Stimulated activated CD4-positive, alpha-beta T cell treated with anti-CD3 and anti-CD28 coated beads, Interleukin-15, amount 100 ng/mL, for 48 hours (primary cell): ENCODE results near the gene ATP6V1G2.
"Not testable (repeated sequence)": the region's sequence is repeated elsewhere in the genome, so short reads cannot be mapped to it uniquely, and the experiment has no call there.

ENCODE experiments used
- DNase-seq, 2 donors: peaks; one replicate each; pipeline ENCODE4 v3.0.0-alpha.2; 2020; ENCODE audit warnings: low read depth in 2 of 2

Gene ATP6V1G2

DNA sequence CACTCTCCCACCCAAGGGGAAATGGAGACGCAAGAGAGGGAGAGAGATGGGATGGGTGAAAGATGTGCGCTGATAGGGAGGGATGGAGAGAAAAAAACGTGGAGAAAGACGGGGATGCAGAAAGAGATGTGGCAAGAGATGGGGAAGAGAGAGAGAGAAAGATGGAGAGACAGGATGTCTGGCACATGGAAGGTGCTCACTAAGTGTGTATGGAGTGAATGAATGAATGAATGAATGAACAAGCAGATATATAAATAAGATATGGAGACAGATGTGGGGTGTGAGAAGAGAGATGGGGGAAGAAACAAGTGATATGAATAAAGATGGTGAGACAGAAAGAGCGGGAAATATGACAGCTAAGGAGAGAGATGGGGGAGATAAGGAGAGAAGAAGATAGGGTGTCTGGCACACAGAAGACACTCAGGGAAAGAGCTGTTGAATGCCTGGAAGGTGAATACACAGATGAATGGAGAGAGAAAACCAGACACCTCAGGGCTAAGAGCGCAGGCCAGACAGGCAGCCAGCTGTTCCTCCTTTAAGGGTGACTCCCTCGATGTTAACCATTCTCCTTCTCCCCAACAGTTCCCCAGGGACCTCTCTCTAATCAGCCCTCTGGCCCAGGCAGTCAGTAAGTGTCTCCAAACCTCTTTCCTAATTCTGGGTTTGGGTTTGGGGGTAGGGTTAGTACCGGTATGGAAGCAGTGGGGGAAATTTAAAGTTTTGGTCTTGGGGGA, 29.7 kb upstream of the ATP6V1G2 start:
- DNase-seq: no peak

DNA sequence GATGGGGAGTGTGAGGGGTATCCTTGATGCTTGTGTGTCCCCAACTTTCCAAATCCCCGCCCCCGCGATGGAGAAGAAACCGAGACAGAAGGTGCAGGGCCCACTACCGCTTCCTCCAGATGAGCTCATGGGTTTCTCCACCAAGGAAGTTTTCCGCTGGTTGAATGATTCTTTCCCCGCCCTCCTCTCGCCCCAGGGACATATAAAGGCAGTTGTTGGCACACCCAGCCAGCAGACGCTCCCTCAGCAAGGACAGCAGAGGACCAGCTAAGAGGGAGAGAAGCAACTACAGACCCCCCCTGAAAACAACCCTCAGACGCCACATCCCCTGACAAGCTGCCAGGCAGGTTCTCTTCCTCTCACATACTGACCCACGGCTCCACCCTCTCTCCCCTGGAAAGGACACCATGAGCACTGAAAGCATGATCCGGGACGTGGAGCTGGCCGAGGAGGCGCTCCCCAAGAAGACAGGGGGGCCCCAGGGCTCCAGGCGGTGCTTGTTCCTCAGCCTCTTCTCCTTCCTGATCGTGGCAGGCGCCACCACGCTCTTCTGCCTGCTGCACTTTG, 29.0 kb upstream of the ATP6V1G2 start, which contains the start of gene TNF:
TNF (plus strand) TSS at position 231 of the 567 bp plus-strand sequence; CDS start at position 408, 177 bp downstream.
- peak; percentile 79 to 82 for DNase-seq

DNA sequence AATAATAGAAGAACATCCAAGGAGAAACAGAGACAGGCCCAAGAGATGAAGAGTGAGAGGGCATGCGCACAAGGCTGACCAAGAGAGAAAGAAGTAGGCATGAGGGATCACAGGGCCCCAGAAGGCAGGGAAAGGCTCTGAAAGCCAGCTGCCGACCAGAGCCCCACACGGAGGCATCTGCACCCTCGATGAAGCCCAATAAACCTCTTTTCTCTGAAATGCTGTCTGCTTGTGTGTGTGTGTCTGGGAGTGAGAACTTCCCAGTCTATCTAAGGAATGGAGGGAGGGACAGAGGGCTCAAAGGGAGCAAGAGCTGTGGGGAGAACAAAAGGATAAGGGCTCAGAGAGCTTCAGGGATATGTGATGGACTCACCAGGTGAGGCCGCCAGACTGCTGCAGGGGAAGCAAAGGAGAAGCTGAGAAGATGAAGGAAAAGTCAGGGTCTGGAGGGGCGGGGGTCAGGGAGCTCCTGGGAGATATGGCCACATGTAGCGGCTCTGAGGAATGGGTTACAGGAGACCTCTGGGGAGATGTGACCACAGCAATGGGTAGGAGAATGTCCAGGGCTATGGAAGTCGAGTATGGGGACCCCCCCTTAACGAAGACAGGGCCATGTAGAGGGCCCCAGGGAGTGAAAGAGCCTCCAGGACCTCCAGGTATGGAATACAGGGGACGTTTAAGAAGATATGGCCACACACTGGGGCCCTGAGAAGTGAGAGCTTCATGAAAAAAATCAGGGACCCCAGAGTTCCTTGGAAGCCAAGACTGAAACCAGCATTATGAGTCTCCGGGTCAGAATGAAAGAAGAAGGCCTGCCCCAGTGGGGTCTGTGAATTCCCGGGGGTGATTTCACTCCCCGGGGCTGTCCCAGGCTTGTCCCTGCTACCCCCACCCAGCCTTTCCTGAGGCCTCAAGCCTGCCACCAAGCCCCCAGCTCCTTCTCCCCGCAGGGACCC, 28.0 kb upstream of the ATP6V1G2 start:
- DNase-seq: peak in 1 of 2 donors; percentile 55

DNA sequence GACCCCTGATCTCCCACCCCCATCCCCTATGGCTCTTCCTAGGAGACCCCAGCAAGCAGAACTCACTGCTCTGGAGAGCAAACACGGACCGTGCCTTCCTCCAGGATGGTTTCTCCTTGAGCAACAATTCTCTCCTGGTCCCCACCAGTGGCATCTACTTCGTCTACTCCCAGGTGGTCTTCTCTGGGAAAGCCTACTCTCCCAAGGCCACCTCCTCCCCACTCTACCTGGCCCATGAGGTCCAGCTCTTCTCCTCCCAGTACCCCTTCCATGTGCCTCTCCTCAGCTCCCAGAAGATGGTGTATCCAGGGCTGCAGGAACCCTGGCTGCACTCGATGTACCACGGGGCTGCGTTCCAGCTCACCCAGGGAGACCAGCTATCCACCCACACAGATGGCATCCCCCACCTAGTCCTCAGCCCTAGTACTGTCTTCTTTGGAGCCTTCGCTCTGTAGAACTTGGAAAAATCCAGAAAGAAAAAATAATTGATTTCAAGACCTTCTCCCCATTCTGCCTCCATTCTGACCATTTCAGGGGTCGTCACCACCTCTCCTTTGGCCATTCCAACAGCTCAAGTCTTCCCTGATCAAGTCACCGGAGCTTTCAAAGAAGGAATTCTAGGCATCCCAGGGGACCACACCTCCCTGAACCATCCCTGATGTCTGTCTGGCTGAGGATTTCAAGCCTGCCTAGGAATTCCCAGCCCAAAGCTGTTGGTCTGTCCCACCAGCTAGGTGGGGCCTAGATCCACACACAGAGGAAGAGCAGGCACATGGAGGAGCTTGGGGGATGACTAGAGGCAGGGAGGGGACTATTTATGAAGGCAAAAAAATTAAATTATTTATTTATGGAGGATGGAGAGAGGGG, 27.1 kb upstream of the ATP6V1G2 start:
- DNase-seq: no peak

DNA sequence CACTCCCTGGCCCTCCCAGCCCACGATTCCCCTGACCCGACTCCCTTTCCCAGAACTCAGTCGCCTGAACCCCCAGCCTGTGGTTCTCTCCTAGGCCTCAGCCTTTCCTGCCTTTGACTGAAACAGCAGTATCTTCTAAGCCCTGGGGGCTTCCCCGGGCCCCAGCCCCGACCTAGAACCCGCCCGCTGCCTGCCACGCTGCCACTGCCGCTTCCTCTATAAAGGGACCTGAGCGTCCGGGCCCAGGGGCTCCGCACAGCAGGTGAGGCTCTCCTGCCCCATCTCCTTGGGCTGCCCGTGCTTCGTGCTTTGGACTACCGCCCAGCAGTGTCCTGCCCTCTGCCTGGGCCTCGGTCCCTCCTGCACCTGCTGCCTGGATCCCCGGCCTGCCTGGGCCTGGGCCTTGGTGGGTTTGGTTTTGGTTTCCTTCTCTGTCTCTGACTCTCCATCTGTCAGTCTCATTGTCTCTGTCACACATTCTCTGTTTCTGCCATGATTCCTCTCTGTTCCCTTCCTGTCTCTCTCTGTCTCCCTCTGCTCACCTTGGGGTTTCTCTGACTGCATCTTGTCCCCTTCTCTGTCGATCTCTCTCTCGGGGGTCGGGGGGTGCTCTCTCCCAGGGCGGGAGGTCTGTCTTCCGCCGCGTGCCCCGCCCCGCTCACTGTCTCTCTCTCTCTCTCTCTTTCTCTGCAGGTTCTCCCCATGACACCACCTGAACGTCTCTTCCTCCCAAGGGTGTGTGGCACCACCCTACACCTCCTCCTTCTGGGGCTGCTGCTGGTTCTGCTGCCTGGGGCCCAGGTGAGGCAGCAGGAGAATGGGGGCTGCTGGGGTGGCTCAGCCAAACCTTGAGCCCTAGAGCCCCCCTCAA, 25.9 kb upstream of the ATP6V1G2 start, which contains the start of gene LTA:
LTA (plus strand) TSS at position 249 of the 871 bp plus-strand sequence; CDS start at position 703, 454 bp downstream.
- DNase-seq: peak; percentile 78

GRCh38 chr6:31569861-31570536, 23.6 kb upstream of the ATP6V1G2 start:
- no peak for DNase-seq

- DNase-seq: peak in 1 of 2 donors; percentile 69
These were observed 22.1 kb upstream of the ATP6V1G2 start for GRCh38 chr6:31568537-31568961.

GRCh38 chr6:31567531-31568370, 21.3 kb upstream of the ATP6V1G2 start:
- DNase-seq: no peak

GRCh38 chr6:31560697-31561058, 14.3 kb upstream of the ATP6V1G2 start:
- DNase-seq: no peak

DNA sequence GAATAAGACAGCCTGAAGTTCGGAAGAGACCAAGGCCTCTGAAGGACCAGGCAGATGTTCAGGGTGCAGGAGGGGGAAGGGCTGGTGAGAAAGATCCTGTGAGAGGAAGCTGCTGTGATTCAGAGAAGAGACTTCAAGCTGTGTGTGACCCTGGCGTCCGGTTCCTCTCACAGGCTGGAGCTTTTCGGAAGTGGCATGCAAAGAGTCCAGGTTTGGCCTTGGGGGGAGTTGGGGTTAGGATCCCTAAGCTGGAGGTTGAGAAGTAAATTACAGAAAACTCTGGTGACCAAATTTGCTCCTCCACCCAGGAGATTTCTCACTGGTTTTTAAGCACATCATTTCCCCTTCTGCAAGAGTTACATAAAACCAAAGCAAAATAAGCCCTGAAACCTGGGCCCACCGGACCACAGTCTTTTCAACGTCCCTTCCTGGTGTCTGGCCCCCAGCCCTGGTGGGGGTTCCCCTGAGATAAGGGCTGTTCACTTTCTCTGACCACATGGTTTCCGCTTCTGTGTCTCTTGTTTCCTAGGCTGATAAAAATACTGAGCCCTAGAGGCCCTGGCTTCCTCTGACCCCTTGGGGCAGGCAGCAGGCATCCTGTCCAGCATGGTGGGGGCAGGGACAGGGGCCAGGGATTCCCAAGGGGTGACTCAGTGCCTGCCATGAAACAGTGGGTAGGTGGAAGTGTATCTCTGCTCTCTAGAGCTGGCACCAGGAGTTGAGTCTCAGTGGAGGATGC, 13.7 kb upstream of the ATP6V1G2 start:
- DNase-seq: peak in 1 of 2 donors; percentile 38

DNA sequence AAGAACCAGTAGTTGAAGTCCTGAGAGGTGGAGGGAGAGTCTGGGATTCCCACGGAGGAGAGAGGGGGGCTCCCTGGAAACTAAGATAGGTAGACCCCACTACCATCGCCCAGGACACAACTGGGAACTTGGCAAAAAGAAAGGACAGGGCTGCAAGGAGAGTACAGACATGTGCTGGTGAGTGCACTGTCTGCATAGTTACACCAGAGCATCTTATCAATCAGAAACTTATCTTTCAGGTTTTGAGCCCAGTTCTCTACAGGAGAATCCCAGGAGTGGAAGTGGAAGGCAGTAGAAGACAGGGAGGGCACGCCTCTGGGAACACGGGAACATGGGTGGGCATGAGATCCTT, 13.2 kb upstream of the ATP6V1G2 start:
- no peak for DNase-seq

DNA sequence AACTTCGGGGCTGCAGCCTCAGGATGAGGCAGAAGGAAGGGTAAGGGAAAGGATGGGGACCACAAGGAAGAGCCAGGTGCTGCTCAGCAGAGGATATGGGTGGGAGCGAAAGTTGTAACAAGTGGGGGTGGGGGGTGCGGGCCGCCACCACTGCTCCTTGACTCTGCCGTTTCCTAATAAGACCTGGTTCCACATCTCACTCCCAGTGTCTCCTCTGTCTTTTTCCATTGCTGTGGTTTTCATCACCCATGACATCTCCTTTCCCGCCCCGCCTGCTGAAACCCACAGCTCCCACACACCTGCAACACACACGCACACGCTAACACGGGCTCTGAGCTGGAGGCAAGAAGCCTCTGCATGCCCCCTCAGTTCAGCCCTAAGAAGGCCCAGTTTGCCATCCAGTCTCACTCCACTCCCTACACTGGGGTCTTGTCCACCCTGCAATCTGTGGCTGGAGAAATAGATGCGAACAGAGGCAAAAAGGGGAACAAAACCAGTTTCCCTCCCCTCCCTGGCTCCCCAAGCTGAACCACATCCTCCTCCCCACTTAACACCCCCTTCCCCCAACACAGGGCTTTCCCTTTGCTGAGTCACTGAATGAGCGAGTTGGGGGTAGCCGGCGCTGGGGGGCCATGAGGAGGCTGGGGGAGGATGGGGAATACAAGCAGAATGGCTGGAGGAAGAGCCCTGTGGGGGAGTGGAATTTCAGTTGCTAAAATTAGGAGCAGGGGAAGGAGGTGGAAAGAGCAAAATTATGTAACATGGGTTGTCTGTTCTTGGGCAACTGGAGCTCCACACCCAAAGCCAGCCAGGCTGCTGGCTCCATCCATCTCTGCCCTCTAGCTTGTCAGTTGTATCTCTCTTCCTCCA, 12.5 kb upstream of the ATP6V1G2 start:
- DNase-seq: peak in 1 of 2 donors; percentile 61

GRCh38 chr6:31558318-31558625, 11.9 kb upstream of the ATP6V1G2 start:
- DNase-seq: no peak

DNA sequence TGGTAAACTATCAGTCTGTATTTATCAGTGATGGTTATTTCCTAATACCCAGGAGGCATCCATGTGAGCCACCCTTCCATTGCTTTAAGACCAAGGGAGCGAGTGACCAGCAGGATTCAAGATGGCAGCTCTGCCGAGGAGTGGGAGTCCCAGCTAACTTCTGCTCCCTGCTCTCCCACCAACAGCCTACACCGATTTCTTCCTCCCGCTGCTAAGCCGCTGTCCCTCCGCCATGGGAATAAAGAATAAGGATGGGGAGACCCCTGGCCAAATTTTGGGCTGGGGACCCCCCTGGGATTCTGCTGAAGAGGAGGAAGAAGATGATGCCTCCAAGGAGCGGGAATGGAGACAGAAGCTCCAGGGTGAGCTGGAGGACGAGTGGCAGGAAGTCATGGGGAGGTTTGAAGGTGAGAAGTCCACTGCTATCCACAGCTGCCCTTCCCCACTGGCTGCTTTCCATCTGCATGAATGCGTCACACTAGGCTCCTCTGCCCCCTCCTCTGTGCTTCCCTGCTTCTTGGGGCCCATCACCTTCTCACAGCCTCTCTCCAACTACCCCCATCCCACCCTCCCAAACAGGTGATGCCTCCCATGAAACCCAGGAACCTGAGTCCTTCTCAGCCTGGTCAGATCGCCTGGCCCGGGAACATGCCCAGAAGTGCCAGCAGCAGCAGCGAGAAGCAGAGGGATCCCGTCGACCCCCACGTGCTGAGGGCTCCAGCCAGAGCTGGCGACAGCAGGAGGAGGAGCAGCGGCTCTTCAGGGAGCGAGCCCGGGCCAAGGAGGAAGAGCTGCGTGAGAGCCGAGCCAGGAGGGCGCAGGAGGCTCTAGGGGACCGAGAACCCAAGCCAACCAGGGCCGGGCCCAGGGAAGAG, 11.3 kb upstream of the ATP6V1G2 start:
- no peak for DNase-seq

DNA sequence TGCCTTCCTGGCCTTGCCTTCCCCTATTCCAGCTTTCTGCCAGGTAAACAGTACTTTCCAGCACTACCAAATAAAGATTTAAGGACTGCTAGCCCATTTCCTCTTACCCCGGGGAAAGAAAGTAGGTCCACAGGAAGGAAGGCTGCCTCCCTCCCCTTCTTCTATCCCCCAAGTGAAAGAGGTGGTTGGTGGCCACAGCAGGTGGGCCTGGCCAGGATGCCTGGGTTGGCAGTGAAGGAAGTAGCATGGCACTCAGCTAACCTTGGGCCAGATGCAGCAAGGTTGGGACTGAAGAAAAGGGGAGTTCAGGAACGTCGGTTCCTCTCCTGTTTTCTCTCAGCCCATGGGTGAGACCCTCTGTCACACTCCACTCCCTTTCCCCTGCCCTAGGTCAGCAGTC, 9.9 kb upstream of the ATP6V1G2 start:
- no peak for DNase-seq

DNA sequence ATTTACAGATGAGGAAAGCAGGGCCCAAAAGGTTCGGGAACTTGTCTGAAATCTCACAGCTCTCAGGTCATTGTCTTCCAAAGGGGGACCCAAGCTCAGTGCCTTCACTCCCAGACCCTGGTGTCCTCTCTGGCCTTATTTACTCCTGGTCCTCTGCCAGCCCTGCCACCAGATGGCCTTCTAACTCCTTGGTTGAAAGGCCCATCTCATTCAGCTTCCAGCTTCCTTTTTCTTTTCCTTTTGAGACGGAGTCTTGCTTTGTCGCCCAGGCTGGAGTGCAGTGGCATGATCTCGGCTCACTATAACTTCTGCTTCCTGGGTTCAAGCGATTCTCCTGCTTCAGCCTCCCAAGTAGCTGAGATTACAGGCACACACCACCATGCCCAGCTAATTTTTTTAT, 5.0 kb upstream of the ATP6V1G2 start:
- not testable (repeated sequence) for DNase-seq
